HG02840 (cell line): Measurements from ENCODE around the gene CNIH1.
"Not testable (repeated sequence)": the region's sequence is repeated elsewhere in the genome, so short reads cannot be mapped to it uniquely, and the experiment has no call there.

Experiments used
- ATAC-seq: cut with Tn5 transposase; IDR thresholded peaks from one replicate; pipeline ENCODE4 v1.9.1; 2021; ENCODE audit warnings: mild to moderate bottlenecking, moderate library complexity, moderate number of reproducible peaks; ENCODE audit not compliant: unreplicated experiment, low FRiP score

The CNIH1 gene

GRCh38 chr14:54392131-54392859 lies 48.9 kb downstream of the CNIH1 start:
- no peak for ATAC-seq

DNA sequence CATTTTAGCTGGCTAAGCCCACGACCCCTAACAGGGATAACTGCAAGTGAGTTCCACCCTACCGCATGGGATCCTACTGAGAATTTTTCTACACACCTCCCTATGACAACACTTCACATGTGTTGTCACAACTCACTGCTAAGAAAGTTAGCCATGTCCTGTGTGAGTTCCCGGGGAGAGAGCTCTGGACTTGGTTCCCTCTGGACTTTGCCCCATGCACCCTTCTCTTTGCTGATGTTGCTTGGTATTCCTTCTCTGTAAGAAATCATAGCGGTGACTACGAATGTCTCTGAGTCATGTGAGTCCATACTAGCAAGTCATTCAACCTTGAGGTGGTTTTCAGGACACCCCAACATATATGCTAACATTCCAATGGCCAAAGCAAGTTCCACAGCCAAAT lies 53.8 kb downstream of the CNIH1 start:
- no peak for ATAC-seq

DNA sequence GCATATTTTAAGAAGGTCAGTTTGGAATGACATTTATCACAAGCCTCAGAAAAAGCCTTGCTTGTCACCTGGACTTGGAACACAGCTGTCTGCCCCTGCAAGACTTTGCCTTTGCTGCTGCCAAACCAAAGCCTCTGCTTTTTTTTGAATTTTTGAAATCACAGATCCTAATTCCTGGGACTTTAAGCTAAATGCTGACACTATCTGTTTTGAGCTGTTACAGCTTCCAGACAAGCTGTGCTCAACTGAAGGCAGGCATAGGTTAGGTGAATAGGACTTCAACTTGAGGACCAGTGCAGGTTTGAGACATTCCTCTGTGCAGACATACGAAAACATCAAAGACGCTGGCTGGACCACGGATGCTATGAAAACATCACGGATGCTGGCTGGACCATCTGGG lies 55.6 kb downstream of the CNIH1 start:
- no peak for ATAC-seq

GRCh38 chr14:54383835-54384234 lies 57.3 kb downstream of the CNIH1 start:
- ATAC-seq, result no peak

DNA sequence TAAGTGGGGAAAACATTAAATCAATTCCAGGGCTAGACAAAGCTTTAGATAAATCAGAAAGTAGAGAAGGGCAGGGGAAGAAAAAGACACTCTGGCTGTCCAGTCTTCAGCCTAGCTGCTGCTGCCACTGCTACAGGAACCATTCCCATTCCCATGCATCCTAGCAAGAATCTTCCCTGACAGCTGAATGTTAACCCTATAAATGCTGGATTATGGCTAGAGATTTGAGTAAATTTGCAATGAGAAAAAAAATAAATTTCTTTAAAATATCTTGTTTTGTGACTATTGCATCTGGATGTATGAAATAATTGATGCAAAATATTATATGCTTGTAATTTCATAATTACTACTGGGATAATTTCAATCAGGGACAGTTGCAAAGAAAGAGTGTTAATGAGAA lies 59.4 kb downstream of the CNIH1 start:
- no peak for ATAC-seq

- ATAC-seq, result not testable (repeated sequence)
Observed at GRCh38 chr14:54380558-54380957, 60.6 kb downstream of the CNIH1 start.

GRCh38 chr14:54378893-54379292 lies 62.3 kb downstream of the CNIH1 start:
- not testable (repeated sequence) for ATAC-seq

- ATAC-seq, result no peak
Observed at GRCh38 chr14:54377501-54377900, 63.7 kb downstream of the CNIH1 start.

GRCh38 chr14:54374117-54374884 lies 66.9 kb downstream of the CNIH1 start:
- no peak for ATAC-seq
